Lower lobe of right lung (tissue), 2 donors: ENCODE data around the gene CTNND2. TPM values are rescaled to one million over a fixed set of nuclear protein-coding genes. Genes with fewer than 3 reads are reported as not detected.

Experiments used
- ATAC-seq, 2 donors: fragments of 200-7000 bp; cut with Tn5 transposase; one replicate each; pipeline ENCODE4 v1.9.1; 2020 to 2022; ENCODE audit warnings: mild to moderate bottlenecking in 2 of 2, moderate library complexity in 2 of 2
- DNase-seq: peaks from one replicate; pipeline ENCODE4 v3.0.0-alpha.2; 2020
- H3K27ac ChIP-seq: fragments of 200-600 bp; one replicate; pipeline ENCODE4 v1.8.0; 2022
- H3K27me3 ChIP-seq: fragments of 200-600 bp; one replicate; pipeline ENCODE4 v1.8.0; 2022; ENCODE audit warnings: low read depth
- H3K36me3 ChIP-seq: fragments of 200-600 bp; one replicate; pipeline ENCODE4 v1.8.0; 2022; ENCODE audit warnings: mild to moderate bottlenecking
- H3K4me1 ChIP-seq: fragments of 200-600 bp; one replicate; pipeline ENCODE4 v1.8.0; 2022
- H3K4me3 ChIP-seq: fragments of 200-600 bp; one replicate; pipeline ENCODE4 v1.8.0; 2022; ENCODE audit warnings: mild to moderate bottlenecking
- H3K9me3 ChIP-seq: fragments of 200-600 bp; one replicate; pipeline ENCODE4 v1.8.0; 2022
- intact Hi-C: fragments of 100-400 bp; cut with DNase I; formaldehyde crosslinking; loops from one replicate; pipeline ENCODE4 v1.11.0; 2022
- total RNA-seq: library from RNA; stranded (reverse); fragmentation: NEBNext Ultra II Directional; extraction: Animal tissue kit (Norgen Biotek cat#: 25700); gene quantifications from one replicate; pipeline ENCODE4 v1.2.1, GENCODE V29; 2021
- TF ChIP-seq, protein P1 (sequence below): fragments of 200-600 bp; IDR thresholded peaks from one replicate; pipeline ENCODE4 v1.8.0; 2022; ENCODE audit warnings: antibody characterized with exemption, mild to moderate bottlenecking
- donor health status: DM: no; HTN: yes; CAD: no; lungs with severe emphysema.

CTNND2 gene
- total RNA-seq, 1 donor from 2014 or later, result 6.0 TPM

GRCh38 chr5:10994091-10994986 lies 909.9 kb downstream of the CTNND2 start:
- H3K27me3 ChIP-seq, result no peaks in the 10 kb centered on the region
- H3K4me1 ChIP-seq, result no peaks in the 10 kb centered on the region
- no peaks in the 10 kb centered on the region for H3K9me3 ChIP-seq
- TF ChIP-seq, protein P1, sequence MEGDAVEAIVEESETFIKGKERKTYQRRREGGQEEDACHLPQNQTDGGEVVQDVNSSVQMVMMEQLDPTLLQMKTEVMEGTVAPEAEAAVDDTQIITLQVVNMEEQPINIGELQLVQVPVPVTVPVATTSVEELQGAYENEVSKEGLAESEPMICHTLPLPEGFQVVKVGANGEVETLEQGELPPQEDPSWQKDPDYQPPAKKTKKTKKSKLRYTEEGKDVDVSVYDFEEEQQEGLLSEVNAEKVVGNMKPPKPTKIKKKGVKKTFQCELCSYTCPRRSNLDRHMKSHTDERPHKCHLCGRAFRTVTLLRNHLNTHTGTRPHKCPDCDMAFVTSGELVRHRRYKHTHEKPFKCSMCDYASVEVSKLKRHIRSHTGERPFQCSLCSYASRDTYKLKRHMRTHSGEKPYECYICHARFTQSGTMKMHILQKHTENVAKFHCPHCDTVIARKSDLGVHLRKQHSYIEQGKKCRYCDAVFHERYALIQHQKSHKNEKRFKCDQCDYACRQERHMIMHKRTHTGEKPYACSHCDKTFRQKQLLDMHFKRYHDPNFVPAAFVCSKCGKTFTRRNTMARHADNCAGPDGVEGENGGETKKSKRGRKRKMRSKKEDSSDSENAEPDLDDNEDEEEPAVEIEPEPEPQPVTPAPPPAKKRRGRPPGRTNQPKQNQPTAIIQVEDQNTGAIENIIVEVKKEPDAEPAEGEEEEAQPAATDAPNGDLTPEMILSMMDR, result no peak
- DNase-seq (no peak), ATAC-seq (no peak)
- no peaks in the 10 kb centered on the region for H3K36me3 ChIP-seq
- H3K27ac ChIP-seq, result no peak overlapping the region
- intact Hi-C loops, result no loop called here
- no peak overlapping the region for H3K4me3 ChIP-seq

DNA sequence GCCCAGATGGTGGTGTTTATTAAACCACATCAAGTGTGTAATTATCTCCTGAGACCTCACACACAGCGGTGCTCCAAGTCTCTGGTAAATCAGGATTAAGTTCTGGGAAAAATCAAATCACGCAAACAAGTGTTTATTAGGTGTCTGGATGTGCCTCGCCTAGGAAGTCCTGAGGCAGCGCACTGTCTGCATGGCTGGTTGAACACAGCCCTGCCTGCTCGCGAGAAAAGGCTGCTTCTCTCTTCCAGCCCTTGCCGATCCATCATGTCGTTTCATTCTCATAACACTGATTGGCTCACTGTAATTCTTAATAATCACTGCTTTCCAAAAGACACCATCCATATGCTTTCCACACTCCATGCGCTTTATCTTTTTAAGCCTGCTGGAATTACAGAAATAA lies 913.6 kb downstream of the CTNND2 start:
- Histone ChIP-seq H3K36me3 (no peaks in the 10 kb centered on the region), H3K4me1 (no peaks in the 10 kb centered on the region), H3K27ac (no peak overlapping the region), H3K9me3 (no peaks in the 10 kb centered on the region), H3K27me3 (peaks cover 17% of the 10 kb centered on the region), H3K4me3 (no peak overlapping the region)
- no peak for ATAC-seq
- intact Hi-C loops, result no loop called here
- DNase-seq, result no peak
- TF ChIP-seq, protein P1, result no peak

- Histone ChIP-seq H3K9me3 (no peaks in the 10 kb centered on the region), H3K27ac (no peak overlapping the region), H3K27me3 (peaks cover 17% of the 10 kb centered on the region), H3K36me3 (no peaks in the 10 kb centered on the region), H3K4me3 (no peak overlapping the region), H3K4me1 (no peaks in the 10 kb centered on the region)
- TF ChIP-seq, protein P1, result no peak
- ATAC-seq, result no peak
- intact Hi-C loops, result no loop called here
- DNase-seq, result no peak
Measured at GRCh38 chr5:10989577-10990263, 914.5 kb downstream of the CTNND2 start.

GRCh38 chr5:10988622-10989021 lies 915.6 kb downstream of the CTNND2 start:
- Histone ChIP-seq H3K36me3 (no peaks in the 10 kb centered on the region), H3K27ac (no peak overlapping the region), H3K4me1 (no peaks in the 10 kb centered on the region), H3K9me3 (no peaks in the 10 kb centered on the region), H3K27me3 (peaks cover 17% of the 10 kb centered on the region), H3K4me3 (no peak overlapping the region)
- no peak for ATAC-seq
- intact Hi-C loops, result no loop called here
- TF ChIP-seq, protein P1, result no peak
- no peak for DNase-seq

DNA sequence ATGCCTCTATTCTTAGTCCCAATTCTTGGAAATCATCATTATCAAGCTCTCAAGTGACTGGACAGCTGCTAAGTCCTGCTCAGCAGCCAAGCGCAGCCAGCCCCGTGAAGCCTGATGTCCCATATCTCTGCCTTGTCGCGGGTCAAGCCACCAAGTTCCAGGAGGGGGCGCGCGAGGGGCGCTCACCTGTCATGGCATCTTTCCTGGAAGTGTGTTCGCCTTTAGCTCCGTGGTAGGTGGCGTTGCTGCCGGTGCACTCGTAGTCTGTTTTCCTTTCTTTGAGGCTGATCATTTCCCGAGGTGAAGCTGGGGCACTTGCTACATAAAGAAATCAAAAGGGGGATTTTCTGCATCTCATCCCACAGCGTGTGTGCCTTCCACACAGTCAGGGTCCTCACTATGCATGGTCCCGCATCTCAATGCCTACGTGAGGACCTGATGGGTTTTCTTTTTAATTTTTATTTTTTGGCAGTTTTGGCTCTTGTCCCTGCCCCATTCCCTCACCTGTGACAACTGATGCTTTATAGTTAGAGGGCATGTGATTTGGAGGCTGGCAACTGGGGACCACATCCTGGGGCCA lies 916.2 kb downstream of the CTNND2 start:
- Histone ChIP-seq H3K27ac (no peak overlapping the region), H3K27me3 (peaks cover 17% of the 10 kb centered on the region), H3K4me3 (no peak overlapping the region), H3K4me1 (no peaks in the 10 kb centered on the region), H3K36me3 (no peaks in the 10 kb centered on the region), H3K9me3 (no peaks in the 10 kb centered on the region)
- DNase-seq (peak; percentile 75), ATAC-seq (peak; percentile 79 to 87)
- intact Hi-C loops, result no loop called here
- TF ChIP-seq, protein P1, result peak; percentile 74
